ENCODE results near the gene THSD7B. TPM values are rescaled to one million over a fixed set of nuclear protein-coding genes. Genes with fewer than 3 reads are reported as not detected.

Gene THSD7B
- total and polyA plus RNA-seq, 10 of the 15 experiments (the other 5 are each of a cell fraction or from before 2014, with no cell fraction given), result 0.03 to 0.56 (median 0.28) TPM

GRCh38 chr2:137380610-137381009 lies 615.3 kb downstream of the THSD7B start:
- intact Hi-C loops (cut with micrococcal nuclease; ENCODE audit: unreplicated experiment), result no loop called here
- RAD21 ChIA-PET (ENCODE audit: unreplicated experiment), result no interaction called here
- TF ChIP-seq ATF2 (IDR thresholded peaks at IDR 0.05; ENCODE audit: low read length) (no peak), ZBTB33 (IDR thresholded peaks at IDR 0.05) (no peak), PAX5 (IDR thresholded peaks at IDR 0.05; ENCODE audit: borderline replicate concordance, low read depth, low read length) (no peak), GABPA (IDR thresholded peaks at IDR 0.05; ENCODE audit: low read depth) (no peak), NFYA (IDR thresholded peaks at IDR 0.05; ENCODE audit: borderline replicate concordance, low read depth, low read length) (no peak), USF2 (IDR thresholded peaks at IDR 0.05; ENCODE audit: borderline replicate concordance, low read depth, low read length) (no peak), ZZZ3 (IDR thresholded peaks at IDR 0.05; ENCODE audit: control insufficient read depth, insufficient read length, low read depth) (no peak), JUND (IDR thresholded peaks at IDR 0.05; ENCODE audit: low read depth, low read length) (no peak), KDM1A (IDR thresholded peaks at IDR 0.05; ENCODE audit: borderline replicate concordance) (no peak)
- POLR2A ChIA-PET, result no interaction called here
- Histone ChIP-seq H3K4me2 (ENCODE audit: control insufficient read depth, insufficient read depth) (no peak overlapping the region), H3K9ac (ENCODE audit: control insufficient read depth, insufficient read depth, low read length) (no peak overlapping the region), H3K79me2 (ENCODE audit: control insufficient read depth, insufficient read depth, low read length) (no peaks in the 10 kb centered on the region), H2AFZ (ENCODE audit: control insufficient read depth, low read depth, low read length) (no peak overlapping the region), H3K27ac (ENCODE audit: control insufficient read depth, insufficient read depth) (no peak overlapping the region), H3K4me1 (ENCODE audit: control insufficient read depth, insufficient read depth, low read length) (no peaks in the 10 kb centered on the region), H3K27me3 (replicated peaks in 1 of 2; ENCODE audit: control insufficient read depth in 2 of 2, insufficient read depth in 2 of 2, low read length in 1 of 2) (no peaks in the 10 kb centered on the region), H3K36me3 (ENCODE audit: control insufficient read depth in 2 of 2, insufficient read depth in 2 of 2, low read length in 1 of 2) (no peaks in the 10 kb centered on the region), H3K4me3 (no peak overlapping the region), H3K9me3 (replicated peaks; ENCODE audit: control insufficient read depth, insufficient read depth, low read length) (no peaks in the 10 kb centered on the region), H4K20me1 (ENCODE audit: control insufficient read depth, insufficient read depth) (no peaks in the 10 kb centered on the region)
- CTCF ChIA-PET, result interaction anchor here (0.6 kb wide), 1 partner anchor 896 kb away, joined by 5 read pairs; no protein-coding TSS in a partner anchor
- WGBS (ENCODE audit: insufficient coverage, insufficient replicate concordance, low lambda C conversion rate, missing lambda C conversion rate), result 0% methylated on average over 4 of the region's 4 CpGs
- DNase-seq (ENCODE audit: low read depth, low spot score) (no peak), ATAC-seq (no peak), FAIRE-seq (no peak)
- BruUV-seq (replicated peaks), result no TSS peak
- SMC1A ChIA-PET (ENCODE audit: uncharacterized antibody, unreplicated experiment), result no interaction called here
- in situ Hi-C loops (cut with MboI), result no loop called here
